ENCODE results near the gene RNF144A. TPM values are rescaled to one million over a fixed set of nuclear protein-coding genes. Genes with fewer than 3 reads are reported as not detected.

Gene RNF144A
- total and polyA plus RNA-seq, 2 experiments from 2014 or later = 6.3 to 24.1 TPM

DNA sequence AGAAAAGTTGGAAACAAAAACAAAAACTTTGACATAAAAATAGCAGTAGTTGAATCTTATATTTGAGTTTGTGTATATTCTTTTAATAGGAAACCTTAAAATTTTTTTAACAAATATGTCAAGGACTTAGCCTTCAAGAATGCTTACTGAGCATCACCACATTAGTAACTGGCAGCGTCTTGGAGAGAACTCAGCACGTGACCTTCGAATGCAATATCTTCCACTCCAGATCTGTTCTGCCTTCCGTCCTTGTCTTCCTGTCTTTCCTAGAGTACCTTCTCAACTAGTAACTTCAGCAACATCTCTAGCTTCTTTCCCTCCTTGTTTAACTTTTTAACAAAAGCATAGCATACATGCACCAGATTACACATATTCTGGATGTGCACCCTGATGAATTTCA, 38.7 kb upstream of the RNF144A start:
- H3K4me1 ChIP-seq (ENCODE audit: low read depth) = no peaks in the 10 kb centered on the region
- H3K4me3 ChIP-seq = no peak overlapping the region
- no peak overlapping the region for H3K27ac ChIP-seq
- no peaks in the 10 kb centered on the region for H3K36me3 ChIP-seq
- no peaks in the 10 kb centered on the region for H3K9me3 ChIP-seq (ENCODE audit: low read depth)
- TF ChIP-seq, protein P1, sequence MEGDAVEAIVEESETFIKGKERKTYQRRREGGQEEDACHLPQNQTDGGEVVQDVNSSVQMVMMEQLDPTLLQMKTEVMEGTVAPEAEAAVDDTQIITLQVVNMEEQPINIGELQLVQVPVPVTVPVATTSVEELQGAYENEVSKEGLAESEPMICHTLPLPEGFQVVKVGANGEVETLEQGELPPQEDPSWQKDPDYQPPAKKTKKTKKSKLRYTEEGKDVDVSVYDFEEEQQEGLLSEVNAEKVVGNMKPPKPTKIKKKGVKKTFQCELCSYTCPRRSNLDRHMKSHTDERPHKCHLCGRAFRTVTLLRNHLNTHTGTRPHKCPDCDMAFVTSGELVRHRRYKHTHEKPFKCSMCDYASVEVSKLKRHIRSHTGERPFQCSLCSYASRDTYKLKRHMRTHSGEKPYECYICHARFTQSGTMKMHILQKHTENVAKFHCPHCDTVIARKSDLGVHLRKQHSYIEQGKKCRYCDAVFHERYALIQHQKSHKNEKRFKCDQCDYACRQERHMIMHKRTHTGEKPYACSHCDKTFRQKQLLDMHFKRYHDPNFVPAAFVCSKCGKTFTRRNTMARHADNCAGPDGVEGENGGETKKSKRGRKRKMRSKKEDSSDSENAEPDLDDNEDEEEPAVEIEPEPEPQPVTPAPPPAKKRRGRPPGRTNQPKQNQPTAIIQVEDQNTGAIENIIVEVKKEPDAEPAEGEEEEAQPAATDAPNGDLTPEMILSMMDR (IDR thresholded peaks at IDR 0.05; ENCODE audit: low read depth, low read length) = no peak
- no peaks in the 10 kb centered on the region for H3K27me3 ChIP-seq
- DNase-seq (ENCODE audit: low read depth in 1 of 2, low spot score in 1 of 2) = no peak

DNA sequence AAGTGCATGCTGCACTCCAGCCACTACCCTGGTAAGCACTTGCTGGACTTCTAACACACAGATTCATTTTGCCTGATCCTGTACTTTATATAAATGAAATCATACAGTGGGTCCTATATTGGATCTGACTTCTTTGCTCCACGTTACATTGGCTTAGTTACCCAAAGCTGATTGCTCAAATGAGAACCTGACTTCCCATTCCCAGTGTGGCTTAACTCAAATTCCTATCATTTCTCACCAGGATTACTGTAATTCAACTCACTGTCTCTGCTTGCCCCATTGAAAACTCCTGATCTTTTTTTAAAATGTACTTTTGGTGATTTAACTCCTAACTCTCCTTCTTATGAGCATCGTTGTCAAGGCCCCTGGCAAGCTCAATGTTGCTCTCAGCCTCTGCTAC, 38.2 kb upstream of the RNF144A start:
- H3K27ac ChIP-seq = no peak overlapping the region
- no peaks in the 10 kb centered on the region for H3K27me3 ChIP-seq
- no peaks in the 10 kb centered on the region for H3K4me1 ChIP-seq (ENCODE audit: low read depth)
- no peaks in the 10 kb centered on the region for H3K36me3 ChIP-seq
- no peak overlapping the region for H3K4me3 ChIP-seq
- H3K9me3 ChIP-seq (ENCODE audit: low read depth) = no peaks in the 10 kb centered on the region
- TF ChIP-seq, protein P1 (IDR thresholded peaks at IDR 0.05; ENCODE audit: low read depth, low read length) = no peak
- DNase-seq (ENCODE audit: low read depth in 1 of 2, low spot score in 1 of 2) = peak in 1 of 2 donors; percentile 13

DNA sequence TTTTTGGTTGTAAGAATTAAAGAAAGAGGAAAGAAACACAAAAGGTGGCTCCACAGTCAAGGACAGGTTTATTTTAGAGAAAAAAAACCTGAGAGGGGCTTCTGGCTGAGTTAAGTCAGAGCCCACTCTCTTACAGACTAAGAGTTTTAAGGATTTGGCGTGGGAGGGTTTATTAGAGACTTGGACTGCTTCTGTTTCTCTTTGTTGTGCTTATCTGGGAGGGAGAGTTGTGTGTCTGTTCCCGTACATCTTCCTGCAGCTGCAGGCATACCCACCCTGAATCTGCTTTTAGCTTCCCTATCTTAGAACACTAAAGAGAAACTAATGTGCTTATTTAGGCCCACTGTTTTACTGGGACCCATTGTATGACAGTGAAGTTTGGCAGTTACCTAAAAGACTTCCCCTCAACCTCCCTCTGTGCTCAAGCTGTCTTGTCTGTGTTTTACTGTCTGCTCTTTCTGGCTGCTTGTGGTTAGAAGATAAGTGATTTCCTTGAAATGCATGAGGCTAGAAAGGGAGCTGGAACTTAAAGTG, 36.9 kb upstream of the RNF144A start:
- H3K27me3 ChIP-seq = no peaks in the 10 kb centered on the region
- H3K27ac ChIP-seq = no peak overlapping the region
- no peak overlapping the region for H3K4me3 ChIP-seq
- TF ChIP-seq, protein P1 (IDR thresholded peaks at IDR 0.05; ENCODE audit: low read depth, low read length) = no peak
- H3K36me3 ChIP-seq = no peaks in the 10 kb centered on the region
- H3K4me1 ChIP-seq (ENCODE audit: low read depth) = no peaks in the 10 kb centered on the region
- peak in 1 of 2 donors; percentile 27 for DNase-seq (ENCODE audit: low read depth in 1 of 2, low spot score in 1 of 2)
- no peaks in the 10 kb centered on the region for H3K9me3 ChIP-seq (ENCODE audit: low read depth)

DNA sequence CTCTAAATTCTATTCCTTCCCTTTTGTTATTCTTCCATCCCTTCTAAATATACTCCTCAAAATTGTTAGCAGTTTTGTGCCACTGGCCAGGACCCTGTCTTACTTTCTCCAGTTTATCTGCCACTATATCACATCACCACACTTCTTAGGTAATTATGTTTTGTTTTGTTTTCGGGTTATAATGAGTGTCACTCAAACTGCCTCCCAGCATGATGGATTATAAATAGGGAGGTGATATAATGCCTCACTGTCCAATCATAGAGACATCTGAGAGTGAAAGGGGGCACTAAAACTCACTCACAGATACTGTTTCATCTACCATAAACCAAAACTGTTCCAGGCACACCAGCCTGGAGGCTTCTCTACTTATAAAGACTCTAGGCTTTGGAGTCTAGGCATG, 36.2 kb upstream of the RNF144A start:
- Histone ChIP-seq H3K4me3 (no peak overlapping the region), H3K36me3 (no peaks in the 10 kb centered on the region), H3K27me3 (no peaks in the 10 kb centered on the region), H3K9me3 (ENCODE audit: low read depth) (no peaks in the 10 kb centered on the region), H3K27ac (no peak overlapping the region), H3K4me1 (ENCODE audit: low read depth) (no peaks in the 10 kb centered on the region)
- TF ChIP-seq, protein P1 (IDR thresholded peaks at IDR 0.05; ENCODE audit: low read depth, low read length) = no peak
- DNase-seq (ENCODE audit: low read depth in 1 of 2, low spot score in 1 of 2) = no peak

DNA sequence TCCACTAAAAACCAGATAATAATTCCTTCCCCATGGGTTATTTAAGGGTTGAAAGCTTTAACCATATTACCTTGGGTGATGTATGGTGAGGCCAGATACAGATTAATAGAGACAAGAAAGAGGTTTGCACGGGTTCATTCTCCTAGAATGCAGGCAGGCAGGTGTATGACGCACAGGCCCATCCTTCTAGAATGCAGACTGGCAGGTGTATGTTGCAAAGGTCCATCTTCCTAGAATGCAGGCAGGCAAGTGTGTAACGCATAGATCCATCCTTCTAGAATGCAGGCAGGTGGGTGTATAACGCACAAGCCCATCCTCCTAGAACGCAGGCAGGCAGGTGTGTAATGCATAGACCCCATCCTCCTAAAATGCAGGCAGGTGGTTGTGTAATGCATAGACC, 35.7 kb upstream of the RNF144A start:
- TF ChIP-seq, protein P1 (IDR thresholded peaks at IDR 0.05; ENCODE audit: low read depth, low read length) = no peak
- H3K4me1 ChIP-seq (ENCODE audit: low read depth) = no peaks in the 10 kb centered on the region

More for the DNA sequence above, 35.7 kb upstream of the RNF144A start:
- DNase-seq (ENCODE audit: low read depth in 1 of 2, low spot score in 1 of 2) = no peak
- Histone ChIP-seq H3K9me3 (ENCODE audit: low read depth) (no peaks in the 10 kb centered on the region), H3K4me3 (no peak overlapping the region), H3K27ac (no peak overlapping the region), H3K27me3 (no peaks in the 10 kb centered on the region), H3K36me3 (no peaks in the 10 kb centered on the region)
